ENCODE results near the gene CHMP2A. TPM values are rescaled to one million over a fixed set of nuclear protein-coding genes. Genes with fewer than 3 reads are reported as not detected.

CHMP2A gene
- total RNA-seq, 2 experiments from 2014 or later, result 72.7 to 101 TPM

DNA sequence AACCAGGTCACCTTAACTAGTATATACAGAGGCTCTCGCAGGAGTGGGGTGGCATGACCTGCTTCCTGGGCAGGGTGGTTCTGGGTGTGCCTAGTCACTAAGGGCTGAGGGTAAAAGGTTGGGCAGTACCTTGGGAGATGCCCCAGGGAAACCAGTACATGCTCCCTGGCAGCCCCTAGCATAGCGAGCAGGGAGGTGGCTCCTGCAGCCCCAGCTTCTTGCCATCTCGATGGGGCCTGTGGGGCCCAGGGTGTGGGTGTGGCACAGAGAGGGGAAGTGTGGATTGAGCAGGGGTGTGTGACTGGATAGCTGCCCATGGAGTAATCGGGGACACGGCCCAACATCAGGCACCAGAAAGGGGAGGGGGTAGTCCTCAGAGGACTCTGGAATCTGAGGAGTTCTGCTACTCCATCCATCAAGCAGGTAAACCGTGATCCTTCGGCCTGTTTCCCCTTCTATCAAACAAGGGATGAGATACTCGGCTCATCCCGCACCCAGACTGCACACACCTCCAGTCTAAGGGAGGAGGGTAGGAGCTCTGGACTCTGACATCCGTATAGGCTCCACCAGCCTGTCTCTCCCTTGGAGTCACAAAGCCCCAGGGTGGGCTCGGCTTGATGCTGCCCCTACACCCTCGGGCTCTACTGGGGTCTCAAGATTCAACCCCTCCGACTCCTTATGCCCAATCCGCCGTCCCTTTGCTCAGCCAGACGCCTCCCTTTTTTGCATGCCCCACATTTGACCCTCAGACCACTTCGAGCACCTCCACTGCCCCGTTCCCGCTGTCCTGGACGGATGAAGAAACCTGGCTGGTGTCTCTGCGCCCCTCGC, 36.4 kb downstream of the CHMP2A start:
- peak overlapping the region; percentile 86; the same call in 1 of the 2 replicates for H2AFZ ChIP-seq (ENCODE audit: low read length)
- DNase-seq (ENCODE audit: low spot score), result peak; percentile 19
- ChIA-PET CTCF (ENCODE audit: unreplicated experiment) (interaction anchor here (0.5 kb wide), 1 partner anchor 9 kb away, joined by 5 read pairs; no protein-coding TSS in a partner anchor), POLR2A (interaction anchor here (2.6 kb wide), 1 partner anchor 61 kb away, joined by 11 read pairs; no protein-coding TSS in a partner anchor)
- TF ChIP-seq, protein P1, sequence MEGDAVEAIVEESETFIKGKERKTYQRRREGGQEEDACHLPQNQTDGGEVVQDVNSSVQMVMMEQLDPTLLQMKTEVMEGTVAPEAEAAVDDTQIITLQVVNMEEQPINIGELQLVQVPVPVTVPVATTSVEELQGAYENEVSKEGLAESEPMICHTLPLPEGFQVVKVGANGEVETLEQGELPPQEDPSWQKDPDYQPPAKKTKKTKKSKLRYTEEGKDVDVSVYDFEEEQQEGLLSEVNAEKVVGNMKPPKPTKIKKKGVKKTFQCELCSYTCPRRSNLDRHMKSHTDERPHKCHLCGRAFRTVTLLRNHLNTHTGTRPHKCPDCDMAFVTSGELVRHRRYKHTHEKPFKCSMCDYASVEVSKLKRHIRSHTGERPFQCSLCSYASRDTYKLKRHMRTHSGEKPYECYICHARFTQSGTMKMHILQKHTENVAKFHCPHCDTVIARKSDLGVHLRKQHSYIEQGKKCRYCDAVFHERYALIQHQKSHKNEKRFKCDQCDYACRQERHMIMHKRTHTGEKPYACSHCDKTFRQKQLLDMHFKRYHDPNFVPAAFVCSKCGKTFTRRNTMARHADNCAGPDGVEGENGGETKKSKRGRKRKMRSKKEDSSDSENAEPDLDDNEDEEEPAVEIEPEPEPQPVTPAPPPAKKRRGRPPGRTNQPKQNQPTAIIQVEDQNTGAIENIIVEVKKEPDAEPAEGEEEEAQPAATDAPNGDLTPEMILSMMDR (conservative IDR thresholded peaks at IDR 0.05; ENCODE audit: low read length), result no peak; the same call in 1 of the 2 replicates
- TF ChIP-seq EZH2phosphoT487 (IDR thresholded peaks at IDR 0.05; ENCODE audit: borderline replicate concordance, low read depth, low read length), result no peak
- no TSS peak for BruUV-seq (replicated peaks)
- H4K20me1 ChIP-seq (ENCODE audit: insufficient read depth, low read length), result no peaks in the 10 kb centered on the region
- H3K4me2 ChIP-seq (ENCODE audit: low read length), result peak overlapping the region; percentile 95
- H3K36me3 ChIP-seq (ENCODE audit: insufficient read depth, low read length), result peaks cover 23% of the 10 kb centered on the region
- H3K9me3 ChIP-seq (ENCODE audit: low read length), result no peaks in the 10 kb centered on the region
- H3K9me2 ChIP-seq (ENCODE audit: insufficient read depth, low read length), result no peaks in the 10 kb centered on the region
- H3K4me3 ChIP-seq (ENCODE audit: low read depth, low read length, poor library complexity, severe bottlenecking), result peak overlapping the region; percentile 87
- intact Hi-C loops (cut with micrococcal nuclease; ENCODE audit: unreplicated experiment), result loop anchor here (1.0 to 5.0 kb wide), 7 partner anchors 26 to 336 kb away; partner anchors contain the start of genes TRIM28, ZNF274, ZNF324B and ZNF497
- H3K79me2 ChIP-seq (ENCODE audit: insufficient read depth, low read depth, low read length), result peaks cover 11% of the 10 kb centered on the region; the same call in 1 of the 2 replicates
- peak overlapping the region; percentile 80 for H3K27ac ChIP-seq (ENCODE audit: low read depth, low read length, poor library complexity, severe bottlenecking)
- H3K4me1 ChIP-seq (ENCODE audit: insufficient read depth, low read length, poor library complexity, severe bottlenecking), result peaks cover 20% of the 10 kb centered on the region

DNA sequence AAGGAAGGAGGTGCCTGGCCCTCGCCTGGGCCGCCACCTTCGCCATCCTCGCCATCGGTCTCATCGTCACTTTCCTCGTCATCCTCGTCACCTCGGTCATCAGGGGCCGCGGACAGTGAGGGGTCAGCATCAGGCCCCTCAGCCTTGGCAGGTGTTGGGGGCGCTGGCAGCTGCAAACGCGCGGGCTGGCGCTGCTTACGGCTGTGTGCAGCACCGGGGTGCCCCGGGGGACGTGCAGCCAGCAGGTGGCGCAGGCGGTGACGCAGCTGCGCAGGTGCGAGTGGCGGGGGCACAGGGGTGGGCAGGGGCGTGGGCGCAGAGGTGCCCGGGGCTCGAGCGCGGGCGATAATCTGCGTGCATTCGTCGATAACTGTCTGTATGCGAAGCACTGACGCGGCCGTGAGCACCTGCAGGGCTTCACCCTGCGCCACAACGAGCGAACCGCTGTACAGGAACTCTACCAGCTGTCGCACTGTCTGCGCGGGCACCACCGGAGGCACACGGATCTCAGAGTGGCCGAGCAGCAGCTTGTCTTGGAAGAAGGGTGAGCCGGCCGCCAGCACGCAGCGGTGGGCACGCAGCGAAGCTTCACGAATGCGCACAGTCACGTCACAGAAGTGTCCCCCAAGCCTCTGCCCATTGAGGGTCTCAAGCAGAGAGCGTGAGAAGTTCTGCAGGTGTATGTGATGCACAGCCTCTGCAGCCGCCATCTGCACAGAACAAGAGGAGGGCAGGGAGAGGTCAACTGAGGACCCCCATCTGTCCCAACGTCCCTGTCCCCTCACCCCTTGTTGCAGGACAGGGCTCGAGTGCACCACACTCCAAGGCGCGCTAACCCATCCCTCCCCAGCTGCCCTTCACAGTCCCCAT, 37.7 kb downstream of the CHMP2A start:
- ChIA-PET POLR2A (interaction anchor here (0.7 kb wide), 1 partner anchor 132 kb away, joined by 3 read pairs; no protein-coding TSS in a partner anchor), CTCF (ENCODE audit: unreplicated experiment) (no interaction called here)
- Histone ChIP-seq H3K36me3 (ENCODE audit: insufficient read depth, low read length) (peaks cover 31% of the 10 kb centered on the region), H3K4me1 (ENCODE audit: insufficient read depth, low read length, poor library complexity, severe bottlenecking) (peaks cover 20% of the 10 kb centered on the region), H4K20me1 (ENCODE audit: insufficient read depth, low read length) (no peaks in the 10 kb centered on the region), H3K79me2 (ENCODE audit: insufficient read depth, low read depth, low read length) (peaks cover 11% of the 10 kb centered on the region; the same call in 1 of the 2 replicates), H3K9me3 (ENCODE audit: low read length) (no peaks in the 10 kb centered on the region), H2AFZ (ENCODE audit: low read length) (no peak overlapping the region), H3K9me2 (ENCODE audit: insufficient read depth, low read length) (no peaks in the 10 kb centered on the region), H3K4me2 (ENCODE audit: low read length) (no peak overlapping the region; the same call in 1 of the 2 replicates), H3K27ac (ENCODE audit: low read depth, low read length, poor library complexity, severe bottlenecking) (no peak overlapping the region), H3K4me3 (ENCODE audit: low read depth, low read length, poor library complexity, severe bottlenecking) (no peak overlapping the region)
- no peak for TF ChIP-seq EZH2phosphoT487 (IDR thresholded peaks at IDR 0.05; ENCODE audit: borderline replicate concordance, low read depth, low read length)
- TF ChIP-seq, protein P1 (conservative IDR thresholded peaks at IDR 0.05; ENCODE audit: low read length), result peak; percentile 51
- no peak for DNase-seq (ENCODE audit: low spot score)
- no TSS peak for BruUV-seq (replicated peaks)
- intact Hi-C loops (cut with micrococcal nuclease; ENCODE audit: unreplicated experiment), result loop anchor here (5.0 kb wide), 1 partner anchor 190 kb away; the partner anchor contains the start of gene ZSCAN22

All from OCI-LY7 (cell line).